Mesendoderm (in vitro differentiated cells): ENCODE data around the gene LCAT.
"Not testable (repeated sequence)": the region's sequence is repeated elsewhere in the genome, so short reads cannot be mapped to it uniquely, and the experiment has no call there.

Experiments used
- DNase-seq: peaks from one replicate; pipeline ENCODE4 v3.0.0; 2013
- H2AK5ac ChIP-seq: 2 replicates; pipeline ENCODE4 v1.6.1; 2013; ENCODE audit warnings: low read length, inconsistent platforms
- H2BK120ac ChIP-seq: 2 replicates; pipeline ENCODE4 v1.6.1; 2013; ENCODE audit warnings: low read depth, mild to moderate bottlenecking, low read length, moderate library complexity, mixed read lengths
- H2BK15ac ChIP-seq: replicated peaks from 2 replicates; pipeline ENCODE4 v1.6.1; 2013; ENCODE audit warnings: low read depth, mild to moderate bottlenecking, moderate library complexity
- H2BK5ac ChIP-seq: 2 replicates; pipeline ENCODE4 v1.6.1; 2013; ENCODE audit warnings: low read length, inconsistent platforms
- H3K18ac ChIP-seq: 2 replicates; pipeline ENCODE4 v1.6.1; 2013; ENCODE audit warnings: mild to moderate bottlenecking, low read length, mixed read lengths
- H3K23ac ChIP-seq: one replicate; pipeline ENCODE4 v1.6.1; 2013; ENCODE audit warnings: low read length
- H3K27ac ChIP-seq: 2 replicates; pipeline ENCODE4 v1.5.1; 2013; ENCODE audit warnings: low read depth, mild to moderate bottlenecking, inconsistent platforms, low read length, moderate library complexity
- H3K27me3 ChIP-seq: 2 replicates; pipeline ENCODE4 v1.6.1; 2013; ENCODE audit warnings: low read length, control low read depth, mild to moderate bottlenecking, inconsistent platforms; ENCODE audit not compliant: insufficient read depth, poor library complexity
- H3K36me3 ChIP-seq: 2 replicates; pipeline ENCODE4 v1.6.1; 2013; ENCODE audit warnings: low read length, inconsistent platforms; ENCODE audit not compliant: control insufficient read depth, insufficient read depth
- H3K4ac ChIP-seq: one replicate; pipeline ENCODE4 v1.6.1; 2013; ENCODE audit warnings: low read depth, mild to moderate bottlenecking, low read length, moderate library complexity
- H3K4me1 ChIP-seq: 2 replicates; pipeline ENCODE4 v1.6.1; 2013; ENCODE audit warnings: low read depth, low read length, inconsistent platforms; ENCODE audit not compliant: control insufficient read depth
- H3K4me2 ChIP-seq: 2 replicates; pipeline ENCODE4 v1.6.1; 2013; ENCODE audit warnings: low read length
- H3K4me3 ChIP-seq: 2 replicates; pipeline ENCODE4 v1.5.1; 2013; ENCODE audit warnings: mild to moderate bottlenecking, low read length
- H3K56ac ChIP-seq: one replicate; pipeline ENCODE4 v1.6.1; 2013; ENCODE audit warnings: low read length
- H3K79me1 ChIP-seq: 2 replicates; pipeline ENCODE4 v1.6.1; 2013; ENCODE audit warnings: low read length, inconsistent platforms
- H3K79me2 ChIP-seq: 2 replicates; pipeline ENCODE4 v1.6.1; 2013; ENCODE audit warnings: mild to moderate bottlenecking, low read length; ENCODE audit not compliant: control insufficient read depth, insufficient read depth
- H3K9ac ChIP-seq: 2 replicates; pipeline ENCODE4 v1.6.1; 2013; ENCODE audit warnings: low read length, inconsistent platforms
- H4K5ac ChIP-seq: one replicate; pipeline ENCODE4 v1.6.1; 2013; ENCODE audit warnings: low read length
- H4K8ac ChIP-seq: one replicate; pipeline ENCODE4 v1.6.1; 2013; ENCODE audit warnings: low read depth, mild to moderate bottlenecking, control low read depth, low read length, moderate library complexity
- WGBS: extraction: QIAGEN DNeasy Blood & Tissue Kit; methylation state at CpG from one replicate; pipeline ENCODE4 v1.1.7; 2013; ENCODE audit warnings: low lambda C conversion rate, missing lambda C conversion rate; ENCODE audit not compliant: insufficient coverage; ENCODE audit errors: extremely low coverage; 5-methylcytosine and 5-hydroxymethylcytosine counted together

The LCAT gene

GRCh38 chr16:67917852-67918236 is 26.1 kb downstream of the LCAT start:
- H3K23ac ChIP-seq, result peak overlapping the region; percentile 25
- H4K5ac ChIP-seq, result no peak overlapping the region
- no CpG with 5 or more reads among the region's 4 CpGs for WGBS
- no peak overlapping the region for H3K18ac ChIP-seq
- H3K36me3 ChIP-seq, result no peaks in the 10 kb centered on the region
- no peak overlapping the region for H3K4me2 ChIP-seq
- no peak overlapping the region for H3K4me3 ChIP-seq
- H4K8ac ChIP-seq, result no peak overlapping the region
- H3K79me2 ChIP-seq, result peaks cover 7% of the 10 kb centered on the region
- H3K27me3 ChIP-seq, result no peaks in the 10 kb centered on the region
- no peak overlapping the region for H2BK15ac ChIP-seq
- peak overlapping the region; percentile 77 for H3K56ac ChIP-seq
- H2AK5ac ChIP-seq, result peak overlapping the region; percentile 96
- DNase-seq, result peak; percentile 88
- H2BK5ac ChIP-seq, result peak overlapping the region; percentile 46
- H3K4me1 ChIP-seq, result peaks cover 21% of the 10 kb centered on the region
- no peak overlapping the region for H3K27ac ChIP-seq
- H3K9ac ChIP-seq, result peak overlapping the region; percentile 14
- no peak overlapping the region for H3K4ac ChIP-seq
- H3K79me1 ChIP-seq, result peaks cover 15% of the 10 kb centered on the region
- no peak overlapping the region for H2BK120ac ChIP-seq

- Histone ChIP-seq H3K79me1 (peaks cover 15% of the 10 kb centered on the region), H3K4me1 (peaks cover 21% of the 10 kb centered on the region), H3K9ac (peak overlapping the region; percentile 14), H3K4me3 (no peak overlapping the region), H3K4me2 (no peak overlapping the region), H3K79me2 (peaks cover 7% of the 10 kb centered on the region), H3K27me3 (no peaks in the 10 kb centered on the region), H3K36me3 (no peaks in the 10 kb centered on the region), H3K4ac (no peak overlapping the region), H4K5ac (no peak overlapping the region), H2BK5ac (peak overlapping the region; percentile 46), H2BK15ac (no peak overlapping the region), H3K27ac (no peak overlapping the region), H3K56ac (peak overlapping the region; percentile 77), H2AK5ac (peak overlapping the region; percentile 96), H2BK120ac (no peak overlapping the region), H3K18ac (no peak overlapping the region), H3K23ac (peak overlapping the region; percentile 25), H4K8ac (no peak overlapping the region)
- no peak for DNase-seq
- no CpG with 5 or more reads among the region's 6 CpGs for WGBS
These were observed 26.6 kb downstream of the LCAT start for GRCh38 chr16:67917140-67917851.

- Histone ChIP-seq H3K23ac (peak overlapping the region; percentile 16), H3K4me3 (no peak overlapping the region), H3K27me3 (no peaks in the 10 kb centered on the region), H3K79me2 (peaks cover 7% of the 10 kb centered on the region), H4K8ac (no peak overlapping the region), H2BK15ac (no peak overlapping the region), H3K36me3 (no peaks in the 10 kb centered on the region), H2AK5ac (peak overlapping the region; percentile 90), H4K5ac (no peak overlapping the region), H3K79me1 (peaks cover 17% of the 10 kb centered on the region), H3K9ac (peak overlapping the region; percentile 10), H3K27ac (peak overlapping the region; percentile 72), H2BK5ac (peak overlapping the region; percentile 88), H3K18ac (peak overlapping the region; percentile 22), H3K4me1 (peaks cover 21% of the 10 kb centered on the region), H3K4me2 (no peak overlapping the region), H3K4ac (peak overlapping the region; percentile 6), H3K56ac (peak overlapping the region; percentile 59), H2BK120ac (peak overlapping the region; percentile 9)
- WGBS, result no CpG with 5 or more reads among the region's 7 CpGs
- DNase-seq, result peak; percentile 27
These were observed 27.8 kb downstream of the LCAT start for GRCh38 chr16:67915831-67916723.

- not testable (repeated sequence) for H3K27me3 ChIP-seq, H2AK5ac ChIP-seq, H3K18ac ChIP-seq, H3K79me2 ChIP-seq, H2BK120ac ChIP-seq, H3K9ac ChIP-seq, H3K4me3 ChIP-seq, H3K4ac ChIP-seq, H4K5ac ChIP-seq, H3K23ac ChIP-seq, H3K4me2 ChIP-seq, H3K36me3 ChIP-seq, H2BK15ac ChIP-seq, DNase-seq, H4K8ac ChIP-seq
- Histone ChIP-seq H3K27ac (peak overlapping the region; percentile 72), H3K56ac (peak overlapping the region; percentile 59), H3K4me1 (peaks cover 21% of the 10 kb centered on the region), H2BK5ac (peak overlapping the region; percentile 88), H3K79me1 (peaks cover 15% of the 10 kb centered on the region)
- no CpG with 5 or more reads among the region's 2 CpGs for WGBS
These were observed 28.5 kb downstream of the LCAT start for GRCh38 chr16:67915496-67915769.

- Histone ChIP-seq H3K4me1 (peaks cover 21% of the 10 kb centered on the region), H4K8ac (no peak overlapping the region), H3K4me3 (no peak overlapping the region), H4K5ac (peak overlapping the region; percentile 85), H3K18ac (peak overlapping the region; percentile 12), H3K56ac (peak overlapping the region; percentile 88), H3K4ac (peak overlapping the region; percentile 84), H3K4me2 (peak overlapping the region; percentile 6), H3K79me1 (peaks cover 14% of the 10 kb centered on the region), H3K9ac (peak overlapping the region; percentile 52), H2BK15ac (no peak overlapping the region), H3K36me3 (no peaks in the 10 kb centered on the region), H2BK120ac (peak overlapping the region; percentile 8), H3K23ac (peak overlapping the region; percentile 59), H3K79me2 (peaks cover 5% of the 10 kb centered on the region), H2BK5ac (peak overlapping the region; percentile 99), H3K27ac (peak overlapping the region; percentile 84), H3K27me3 (no peaks in the 10 kb centered on the region), H2AK5ac (peak overlapping the region; percentile 100)
- no CpG with 5 or more reads among the region's 7 CpGs for WGBS
- DNase-seq, result peak; percentile 94
These were observed 29.0 kb downstream of the LCAT start for GRCh38 chr16:67914758-67915495.
